ENCODE results near the gene TSPAN1.

The TSPAN1 gene

GRCh38 chr1:46221749-46222148, 46.9 kb downstream of the TSPAN1 start:
- TF ChIP-seq TAF1 (IDR thresholded peaks at IDR 0.05; ENCODE audit: borderline replicate concordance, insufficient read depth, low read length) (no peak), POLR2AphosphoS5 (IDR thresholded peaks at IDR 0.05; ENCODE audit: low read depth, low read length) (no peak)

GRCh38 chr1:46223472-46223943, 48.6 kb downstream of the TSPAN1 start:
- TF ChIP-seq FOXP2 (optimal IDR thresholded peaks at IDR 0.05; ENCODE audit: borderline replicate concordance, extremely low read depth, extremely low read length, insufficient read depth): no peak
- TF ChIP-seq TAF1 (IDR thresholded peaks at IDR 0.05; ENCODE audit: borderline replicate concordance, insufficient read depth, low read length): no peak
- no peak for TF ChIP-seq POLR2AphosphoS5 (IDR thresholded peaks at IDR 0.05; ENCODE audit: low read depth, low read length)
- TF ChIP-seq SIN3A (IDR thresholded peaks at IDR 0.05; ENCODE audit: borderline replicate concordance, insufficient read depth, low read length): no peak
- TF ChIP-seq, protein P1, sequence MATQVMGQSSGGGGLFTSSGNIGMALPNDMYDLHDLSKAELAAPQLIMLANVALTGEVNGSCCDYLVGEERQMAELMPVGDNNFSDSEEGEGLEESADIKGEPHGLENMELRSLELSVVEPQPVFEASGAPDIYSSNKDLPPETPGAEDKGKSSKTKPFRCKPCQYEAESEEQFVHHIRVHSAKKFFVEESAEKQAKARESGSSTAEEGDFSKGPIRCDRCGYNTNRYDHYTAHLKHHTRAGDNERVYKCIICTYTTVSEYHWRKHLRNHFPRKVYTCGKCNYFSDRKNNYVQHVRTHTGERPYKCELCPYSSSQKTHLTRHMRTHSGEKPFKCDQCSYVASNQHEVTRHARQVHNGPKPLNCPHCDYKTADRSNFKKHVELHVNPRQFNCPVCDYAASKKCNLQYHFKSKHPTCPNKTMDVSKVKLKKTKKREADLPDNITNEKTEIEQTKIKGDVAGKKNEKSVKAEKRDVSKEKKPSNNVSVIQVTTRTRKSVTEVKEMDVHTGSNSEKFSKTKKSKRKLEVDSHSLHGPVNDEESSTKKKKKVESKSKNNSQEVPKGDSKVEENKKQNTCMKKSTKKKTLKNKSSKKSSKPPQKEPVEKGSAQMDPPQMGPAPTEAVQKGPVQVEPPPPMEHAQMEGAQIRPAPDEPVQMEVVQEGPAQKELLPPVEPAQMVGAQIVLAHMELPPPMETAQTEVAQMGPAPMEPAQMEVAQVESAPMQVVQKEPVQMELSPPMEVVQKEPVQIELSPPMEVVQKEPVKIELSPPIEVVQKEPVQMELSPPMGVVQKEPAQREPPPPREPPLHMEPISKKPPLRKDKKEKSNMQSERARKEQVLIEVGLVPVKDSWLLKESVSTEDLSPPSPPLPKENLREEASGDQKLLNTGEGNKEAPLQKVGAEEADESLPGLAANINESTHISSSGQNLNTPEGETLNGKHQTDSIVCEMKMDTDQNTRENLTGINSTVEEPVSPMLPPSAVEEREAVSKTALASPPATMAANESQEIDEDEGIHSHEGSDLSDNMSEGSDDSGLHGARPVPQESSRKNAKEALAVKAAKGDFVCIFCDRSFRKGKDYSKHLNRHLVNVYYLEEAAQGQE (IDR thresholded peaks at IDR 0.05; ENCODE audit: insufficient read depth in 1 of 2, low read depth in 2 of 2, low read length in 2 of 2): no peak

- TF ChIP-seq FOXP2 (optimal IDR thresholded peaks at IDR 0.05; ENCODE audit: borderline replicate concordance, extremely low read depth, extremely low read length, insufficient read depth) (no peak), TAF1 (IDR thresholded peaks at IDR 0.05; ENCODE audit: borderline replicate concordance, insufficient read depth, low read length) (no peak), POLR2AphosphoS5 (IDR thresholded peaks at IDR 0.05; ENCODE audit: low read depth, low read length) (no peak), SIN3A (IDR thresholded peaks at IDR 0.05; ENCODE audit: borderline replicate concordance, insufficient read depth, low read length) (no peak)
- TF ChIP-seq, protein P1 (IDR thresholded peaks at IDR 0.05; ENCODE audit: insufficient read depth in 1 of 2, low read depth in 2 of 2, low read length in 2 of 2): no peak
These were observed 50.1 kb downstream of the TSPAN1 start for GRCh38 chr1:46224966-46225365.
